Breast epithelium (tissue), 4 donors: Measurements from ENCODE around the gene COLGALT1. TPM values are rescaled to one million over a fixed set of nuclear protein-coding genes. Genes with fewer than 3 reads are reported as not detected.
A peak's percentile ranks its signal among the peaks of the same experiment; 100 is the strongest.
"Not testable (repeated sequence)": the region's sequence is repeated elsewhere in the genome, so short reads cannot be mapped to it uniquely, and the experiment has no call there.

ENCODE experiments used
- DNase-seq, 2 donors: peaks; one replicate each; pipeline ENCODE4 v3.0.0-alpha.2; 2019; ENCODE audit warnings: low spot score in 2 of 2
- H3K27ac ChIP-seq, 2 donors: fragments of 200-600 bp; sonication (generic) in 1 of 2; one replicate each; pipeline ENCODE4 v1.5.1; 2016 to 2019; ENCODE audit warnings: mild to moderate bottlenecking in 1 of 2
- H3K27me3 ChIP-seq, 2 donors: fragments of 200-600 bp; sonication (generic) in 1 of 2; one replicate each; pipeline versions ENCODE4 v1.5.1 to v1.6.0; 2017 to 2019; ENCODE audit warnings: control low read depth in 1 of 2, mild to moderate bottlenecking in 1 of 2
- H3K36me3 ChIP-seq: fragments of 200-600 bp; one replicate; pipeline ENCODE4 v1.5.1; 2019
- H3K4me1 ChIP-seq, 2 donors: fragments of 200-600 bp; sonication (generic); one replicate each; pipeline ENCODE4 v1.5.1; 2016 to 2019; ENCODE audit warnings: control low read depth in 1 of 2
- H3K4me3 ChIP-seq, 3 donors: fragments of 200-600 bp; sonication (generic); 1 replicate in 2 of 3; 2 replicates in 1 of 3; pipeline ENCODE4 v1.5.1; 2016 to 2019; ENCODE audit warnings: mild to moderate bottlenecking in 3 of 3, moderate library complexity in 2 of 3
- H3K9me3 ChIP-seq, 2 donors: fragments of 200-600 bp; sonication (generic) in 1 of 2; one replicate each; pipeline ENCODE4 v1.5.1; 2016 to 2019; ENCODE audit warnings: control low read depth in 1 of 2
- POLR2A ChIP-seq: fragments of 450-650 bp; IDR thresholded peaks from one replicate; pipeline ENCODE4 v1.6.1; 2016; ENCODE audit warnings: antibody characterized with exemption, mild to moderate bottlenecking, moderate library complexity
- POLR2AphosphoS5 ChIP-seq, 3 donors: sonication (generic); formaldehyde crosslinking; IDR thresholded peaks; one replicate each; pipeline ENCODE4 v1.6.1; 2017; ENCODE audit warnings: antibody characterized with exemption in 3 of 3
- intact Hi-C: fragments of 100-400 bp; cut with DNase I; formaldehyde crosslinking; loops from one replicate; pipeline ENCODE4 v1.15.1; 2023; ENCODE audit warnings: low total_unique reads
- total RNA-seq, 3 donors: library from RNA; depleted of rRNA; stranded (reverse); fragments of >200 nt; gene quantifications; one replicate each; pipeline ENCODE4 v1.1.0, GENCODE V29; 2016
- TF ChIP-seq, protein P1 (sequence below), 3 donors: fragments of 450-650 bp; IDR thresholded peaks; one replicate each; pipeline ENCODE4 v1.5.1; 2016 to 2017; ENCODE audit warnings: antibody characterized with exemption in 3 of 3, mild to moderate bottlenecking in 3 of 3, moderate library complexity in 3 of 3

The COLGALT1 gene
- total RNA-seq, 3 donors from 2014 or later, result 45.1 to 99.9 (median 57.0) TPM

DNA sequence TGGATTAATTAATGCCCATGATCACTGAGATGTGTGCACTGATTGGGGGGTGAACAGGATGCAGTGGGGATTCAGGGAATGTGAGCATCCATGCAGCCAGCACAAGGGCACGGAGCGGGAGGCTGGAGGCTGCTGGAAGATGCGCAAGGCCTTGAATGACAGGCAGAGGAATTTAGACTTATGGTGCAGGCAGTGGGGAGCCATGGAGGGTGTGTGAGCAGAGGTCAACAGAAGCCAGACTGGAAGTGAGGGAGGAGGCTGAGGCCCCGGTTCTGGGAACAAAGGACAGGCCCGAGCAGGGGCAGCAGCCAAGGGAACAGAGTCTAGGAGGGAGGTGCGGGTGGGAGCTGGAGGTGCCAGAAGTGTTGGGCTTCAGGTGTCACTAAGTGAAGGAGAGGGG lies 7.3 kb upstream of the COLGALT1 start:
- intact Hi-C loops, result loop anchor here (2.0 to 5.0 kb wide), 2 partner anchors 17 to 921 kb away; partner anchors contain the start of gene MED26
- Histone ChIP-seq H3K9me3 (no peaks in the 10 kb centered on the region), H3K4me3 (no peak overlapping the region), H3K36me3 (no peaks in the 10 kb centered on the region), H3K27ac (no peak overlapping the region), H3K4me1 (no peaks in the 10 kb centered on the region), H3K27me3 (no peaks in the 10 kb centered on the region)
- no peak for TF ChIP-seq POLR2AphosphoS5 (IDR thresholded peaks at IDR 0.05)
- TF ChIP-seq POLR2A, result no peak
- TF ChIP-seq, protein P1, sequence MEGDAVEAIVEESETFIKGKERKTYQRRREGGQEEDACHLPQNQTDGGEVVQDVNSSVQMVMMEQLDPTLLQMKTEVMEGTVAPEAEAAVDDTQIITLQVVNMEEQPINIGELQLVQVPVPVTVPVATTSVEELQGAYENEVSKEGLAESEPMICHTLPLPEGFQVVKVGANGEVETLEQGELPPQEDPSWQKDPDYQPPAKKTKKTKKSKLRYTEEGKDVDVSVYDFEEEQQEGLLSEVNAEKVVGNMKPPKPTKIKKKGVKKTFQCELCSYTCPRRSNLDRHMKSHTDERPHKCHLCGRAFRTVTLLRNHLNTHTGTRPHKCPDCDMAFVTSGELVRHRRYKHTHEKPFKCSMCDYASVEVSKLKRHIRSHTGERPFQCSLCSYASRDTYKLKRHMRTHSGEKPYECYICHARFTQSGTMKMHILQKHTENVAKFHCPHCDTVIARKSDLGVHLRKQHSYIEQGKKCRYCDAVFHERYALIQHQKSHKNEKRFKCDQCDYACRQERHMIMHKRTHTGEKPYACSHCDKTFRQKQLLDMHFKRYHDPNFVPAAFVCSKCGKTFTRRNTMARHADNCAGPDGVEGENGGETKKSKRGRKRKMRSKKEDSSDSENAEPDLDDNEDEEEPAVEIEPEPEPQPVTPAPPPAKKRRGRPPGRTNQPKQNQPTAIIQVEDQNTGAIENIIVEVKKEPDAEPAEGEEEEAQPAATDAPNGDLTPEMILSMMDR (IDR thresholded peaks at IDR 0.05), result no peak
- no peak for DNase-seq

DNA sequence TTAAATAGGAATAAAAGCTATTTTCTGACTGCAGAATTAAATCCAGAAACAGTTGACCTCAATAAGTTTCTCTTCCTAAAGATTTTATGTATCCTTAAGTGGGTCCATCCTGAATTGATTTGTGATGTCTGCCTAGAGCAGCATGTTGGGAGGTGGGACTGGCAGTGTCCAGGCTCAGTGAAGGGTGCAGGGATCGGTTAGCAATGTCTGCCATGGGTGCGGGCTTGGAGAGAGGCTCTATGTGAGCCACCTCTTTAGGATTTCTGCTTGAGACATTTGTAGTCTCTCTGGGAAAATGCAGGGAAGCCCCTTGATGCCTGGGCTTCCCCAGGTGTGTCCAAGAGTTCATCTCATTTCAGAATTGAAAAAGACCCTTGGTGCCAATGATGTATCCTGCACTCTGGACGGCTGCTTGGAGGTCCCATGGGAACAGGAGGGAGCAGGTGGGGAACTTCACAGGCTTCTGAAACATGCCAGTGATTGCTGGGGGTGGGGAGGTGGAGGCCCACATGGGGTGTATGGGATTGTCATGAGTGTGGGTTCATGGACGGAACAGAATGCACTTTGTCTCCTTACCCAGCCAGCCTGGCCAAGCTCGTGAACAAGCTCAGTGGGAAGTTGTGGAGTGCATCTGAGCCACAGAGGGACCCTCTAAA lies 6.2 kb upstream of the COLGALT1 start:
- Histone ChIP-seq H3K27ac (no peak overlapping the region), H3K4me3 (no peak overlapping the region), H3K36me3 (no peaks in the 10 kb centered on the region), H3K27me3 (no peaks in the 10 kb centered on the region), H3K9me3 (no peaks in the 10 kb centered on the region), H3K4me1 (no peaks in the 10 kb centered on the region)
- TF ChIP-seq, protein P1 (IDR thresholded peaks at IDR 0.05), result no peak
- TF ChIP-seq POLR2AphosphoS5 (IDR thresholded peaks at IDR 0.05) (no peak), POLR2A (no peak)
- intact Hi-C loops, result loop anchor here (2.0 to 5.0 kb wide), 2 partner anchors 16 to 922 kb away; partner anchors contain the start of gene MED26
- DNase-seq, result no peak

DNA sequence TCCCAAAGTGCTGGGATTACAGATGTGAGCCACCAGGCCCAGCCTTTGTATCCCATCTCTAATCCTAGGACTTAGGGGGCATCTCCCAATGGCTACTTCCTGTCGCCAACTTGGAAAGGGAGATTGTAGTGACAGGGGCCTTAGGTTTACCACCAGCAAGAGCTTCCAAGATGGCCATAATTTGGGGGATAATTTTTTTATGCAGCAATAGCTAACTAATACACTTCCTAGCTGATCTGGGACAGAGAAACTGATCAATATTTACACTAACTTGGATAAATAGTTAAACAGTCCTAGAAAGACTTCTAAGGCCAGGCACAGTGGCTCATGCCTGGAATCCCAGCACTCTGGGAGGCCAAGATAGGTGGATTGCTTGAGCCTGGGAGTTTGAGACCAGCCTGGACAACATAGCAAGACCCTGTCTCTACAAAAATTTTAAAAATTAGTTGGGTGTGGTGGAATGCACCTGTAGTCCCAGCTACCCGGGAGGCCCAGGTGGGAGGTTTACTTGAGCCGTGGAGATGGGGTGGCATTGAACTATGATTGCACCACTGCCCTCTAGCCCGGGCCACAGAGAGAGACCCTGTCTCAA lies 5.3 kb upstream of the COLGALT1 start:
- DNase-seq, result no peak
- intact Hi-C loops, result no loop called here
- Histone ChIP-seq H3K4me1 (no peaks in the 10 kb centered on the region), H3K9me3 (no peaks in the 10 kb centered on the region), H3K36me3 (no peaks in the 10 kb centered on the region), H3K4me3 (no peak overlapping the region), H3K27me3 (no peaks in the 10 kb centered on the region), H3K27ac (no peak overlapping the region)
- no peak for TF ChIP-seq POLR2A
- TF ChIP-seq, protein P1 (IDR thresholded peaks at IDR 0.05), result no peak
- TF ChIP-seq POLR2AphosphoS5 (IDR thresholded peaks at IDR 0.05), result no peak

DNA sequence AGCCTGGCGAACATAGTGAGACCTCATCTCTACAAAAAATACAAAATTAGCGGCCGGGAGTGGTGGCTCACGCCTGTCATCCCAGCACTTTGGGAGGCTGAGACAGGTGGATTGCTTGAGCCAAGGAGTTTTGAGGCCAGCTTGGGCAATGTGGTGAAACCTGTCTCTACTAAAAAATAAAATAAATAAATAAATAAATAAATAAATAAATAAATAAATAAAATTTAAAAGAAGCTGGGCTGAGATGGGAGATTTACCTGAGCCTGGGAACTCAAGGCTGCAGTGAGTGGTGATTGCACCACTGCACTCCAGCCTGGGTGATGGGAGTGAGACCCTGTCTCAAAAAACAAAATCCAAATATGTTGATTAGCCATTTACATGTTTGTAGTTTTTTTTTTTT lies 2.7 kb upstream of the COLGALT1 start:
- intact Hi-C loops, H3K4me3 ChIP-seq, DNase-seq, H3K9me3 ChIP-seq, H3K4me1 ChIP-seq, H3K27me3 ChIP-seq, H3K36me3 ChIP-seq, H3K27ac ChIP-seq: not testable (repeated sequence)

DNA sequence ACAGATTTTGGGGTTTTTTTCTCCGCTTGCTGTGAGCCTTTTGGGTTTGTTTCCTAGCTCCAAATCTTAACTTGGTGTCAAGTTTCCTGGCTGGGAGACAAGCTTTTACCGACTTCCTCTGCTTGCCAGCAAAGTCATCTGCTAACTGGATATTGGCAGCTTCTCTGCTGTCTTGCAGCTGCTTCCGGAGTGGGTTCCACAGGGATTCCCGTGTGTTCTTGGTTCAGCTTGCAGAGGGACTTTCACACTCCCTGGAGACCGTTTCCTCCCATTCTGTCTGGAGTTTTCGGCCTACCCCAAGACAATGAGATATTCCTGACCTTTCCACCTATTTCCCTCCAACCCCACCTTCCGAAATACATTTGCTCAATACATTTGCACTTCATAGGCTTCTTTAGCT lies 2.2 kb upstream of the COLGALT1 start:
- peak in 1 of 2 donors; percentile 52 for DNase-seq

More for the DNA sequence above, 2.2 kb upstream of the COLGALT1 start:
- H3K27ac ChIP-seq, result peak overlapping the region; percentile 9 to 63
- no peaks in the 10 kb centered on the region for H3K36me3 ChIP-seq
- no peaks in the 10 kb centered on the region for H3K27me3 ChIP-seq
- TF ChIP-seq, protein P1 (IDR thresholded peaks at IDR 0.05), result no peak
- no peak for TF ChIP-seq POLR2A
- TF ChIP-seq POLR2AphosphoS5 (IDR thresholded peaks at IDR 0.05), result peak; percentile 61 to 90 (median 83)
- no peak overlapping the region for H3K4me3 ChIP-seq
- H3K9me3 ChIP-seq, result no peaks in the 10 kb centered on the region
- no peaks in the 10 kb centered on the region for H3K4me1 ChIP-seq
- intact Hi-C loops, result no loop called here
